Measurements from ENCODE around the gene TPD52L2.
"Not testable (repeated sequence)": the region's sequence is repeated elsewhere in the genome, so short reads cannot be mapped to it uniquely, and the experiment has no call there.

TPD52L2 gene

GRCh38 chr20:63895202-63895951 lies 30.3 kb downstream of the TPD52L2 start:
- no peak for DNase-seq

GRCh38 chr20:63895952-63896263 lies 30.8 kb downstream of the TPD52L2 start:
- DNase-seq: no peak

GRCh38 chr20:63896264-63897105 lies 31.4 kb downstream of the TPD52L2 start:
- peak in 30 of 56 donors; percentile 2 to 57 (median 23) for DNase-seq

- no peak for DNase-seq
These were observed 33.0 kb downstream of the TPD52L2 start for GRCh38 chr20:63897978-63898561.

GRCh38 chr20:63898882-63899558 lies 34.0 kb downstream of the TPD52L2 start:
- peak in 1 of 56 donors; percentile 9 for DNase-seq

GRCh38 chr20:63900413-63900812 lies 35.3 kb downstream of the TPD52L2 start:
- DNase-seq: no peak

- no peak for DNase-seq
These were observed 38.9 kb downstream of the TPD52L2 start for GRCh38 chr20:63903796-63904561.

GRCh38 chr20:63908008-63908682 lies 43.1 kb downstream of the TPD52L2 start:
- no peak for DNase-seq

- DNase-seq: peak in 38 of 56 donors; percentile 3 to 73 (median 30)
These were observed 46.1 kb downstream of the TPD52L2 start for GRCh38 chr20:63911176-63911575.

- no peak for DNase-seq
These were observed 48.7 kb downstream of the TPD52L2 start for GRCh38 chr20:63913768-63914167.

GRCh38 chr20:63915471-63915870 lies 50.4 kb downstream of the TPD52L2 start:
- DNase-seq: peak in 31 of 56 donors; percentile 9 to 75 (median 43)

- not testable (repeated sequence) for DNase-seq
These were observed 51.4 kb downstream of the TPD52L2 start for GRCh38 chr20:63916371-63916939.

GRCh38 chr20:63917811-63918210 lies 52.7 kb downstream of the TPD52L2 start:
- DNase-seq: peak in 35 of 56 donors; percentile 11 to 84 (median 48)

- peak in 6 of 56 donors; percentile 16 to 37 (median 24) for DNase-seq
These were observed 54.1 kb downstream of the TPD52L2 start for GRCh38 chr20:63919130-63919529.

- no peak for DNase-seq
These were observed 55.2 kb downstream of the TPD52L2 start for GRCh38 chr20:63920226-63920625.

GRCh38 chr20:63923651-63924050 lies 58.6 kb downstream of the TPD52L2 start:
- no peak for DNase-seq

- DNase-seq: no peak
These were observed 59.2 kb downstream of the TPD52L2 start for GRCh38 chr20:63924241-63924640.

- DNase-seq: no peak
These were observed 61.2 kb downstream of the TPD52L2 start for GRCh38 chr20:63926298-63926697.

GRCh38 chr20:63929071-63929470 lies 64.0 kb downstream of the TPD52L2 start:
- no peak for DNase-seq

GRCh38 chr20:63929473-63929883 lies 64.4 kb downstream of the TPD52L2 start:
- not testable (repeated sequence) for DNase-seq

Measured in amygdala (tissue), 56 donors.